Germinal center (tissue), 1 donor: ENCODE measurements around the gene AATK.

ENCODE experiments used
- DNase-seq: peaks from one replicate; pipeline ENCODE4 v3.0.0; 2012; ENCODE audit warnings: mixed read lengths, low spot score

Gene AATK

GRCh38 chr17:81166033-81166492 lies at the start of gene AATK:
AATK (minus strand) TSS chr17:81166221; CDS start chr17:81165992, 229 bp downstream.
- DNase-seq: no peak

GRCh38 chr17:81213978-81214377 lies 48.0 kb upstream of the AATK start:
- no peak for DNase-seq

- DNase-seq: no peak
Measured at GRCh38 chr17:81212365-81212764, 46.3 kb upstream of the AATK start.

- no peak for DNase-seq
Measured at GRCh38 chr17:81210868-81211267, 44.8 kb upstream of the AATK start.

- no peak for DNase-seq
Measured at GRCh38 chr17:81210466-81210865, 44.4 kb upstream of the AATK start.

GRCh38 chr17:81209141-81209540 lies 43.1 kb upstream of the AATK start:
- DNase-seq: no peak

- DNase-seq: no peak
Measured at GRCh38 chr17:81208651-81209050, 42.6 kb upstream of the AATK start.

- DNase-seq: peak; percentile 63
Measured at GRCh38 chr17:81207610-81208581, 41.9 kb upstream of the AATK start.

GRCh38 chr17:81206657-81207056 lies 40.6 kb upstream of the AATK start:
- DNase-seq: no peak

GRCh38 chr17:81206166-81206565 lies 40.1 kb upstream of the AATK start:
- DNase-seq: no peak

- DNase-seq: no peak
Measured at GRCh38 chr17:81204578-81204977, 38.6 kb upstream of the AATK start.

GRCh38 chr17:81203136-81203535 lies 37.1 kb upstream of the AATK start:
- DNase-seq: no peak

- no peak for DNase-seq
Measured at GRCh38 chr17:81202318-81202717, 36.3 kb upstream of the AATK start.

- peak; percentile 55 for DNase-seq
Measured at GRCh38 chr17:81200695-81201580, 34.9 kb upstream of the AATK start.

- no peak for DNase-seq
Measured at GRCh38 chr17:81200201-81200600, 34.2 kb upstream of the AATK start.

- DNase-seq: no peak
Measured at GRCh38 chr17:81199482-81199830, 33.4 kb upstream of the AATK start.

GRCh38 chr17:81198826-81199481 lies 32.9 kb upstream of the AATK start:
- DNase-seq: no peak

- DNase-seq: no peak
Measured at GRCh38 chr17:81197831-81198490, 31.9 kb upstream of the AATK start.

GRCh38 chr17:81197409-81197795 lies 31.4 kb upstream of the AATK start:
- DNase-seq: no peak

GRCh38 chr17:81196505-81197408 lies 30.7 kb upstream of the AATK start:
- DNase-seq: no peak
